ENCODE measurements around the gene ITIH5.

DNA sequence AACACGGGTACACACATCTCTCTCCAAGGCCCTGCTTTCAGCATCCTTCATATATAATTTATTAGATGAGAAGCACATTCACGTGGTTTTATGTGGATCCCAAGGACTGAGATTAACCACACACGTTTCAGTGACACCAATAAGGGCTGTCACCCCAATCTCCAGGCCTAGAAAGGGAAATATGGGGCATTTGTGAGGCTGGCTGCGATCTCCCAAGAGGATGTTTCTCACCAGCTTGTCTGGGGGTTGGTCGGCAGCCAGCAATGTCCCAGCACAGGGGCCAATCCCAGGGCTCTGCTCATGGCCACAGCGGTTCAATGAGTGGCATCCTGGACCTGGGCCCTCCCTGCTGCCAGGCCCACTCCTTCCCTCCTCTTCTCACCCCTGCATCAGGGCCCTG is 115.5 kb downstream of the ITIH5 start:
- TF ChIP-seq, protein P1, sequence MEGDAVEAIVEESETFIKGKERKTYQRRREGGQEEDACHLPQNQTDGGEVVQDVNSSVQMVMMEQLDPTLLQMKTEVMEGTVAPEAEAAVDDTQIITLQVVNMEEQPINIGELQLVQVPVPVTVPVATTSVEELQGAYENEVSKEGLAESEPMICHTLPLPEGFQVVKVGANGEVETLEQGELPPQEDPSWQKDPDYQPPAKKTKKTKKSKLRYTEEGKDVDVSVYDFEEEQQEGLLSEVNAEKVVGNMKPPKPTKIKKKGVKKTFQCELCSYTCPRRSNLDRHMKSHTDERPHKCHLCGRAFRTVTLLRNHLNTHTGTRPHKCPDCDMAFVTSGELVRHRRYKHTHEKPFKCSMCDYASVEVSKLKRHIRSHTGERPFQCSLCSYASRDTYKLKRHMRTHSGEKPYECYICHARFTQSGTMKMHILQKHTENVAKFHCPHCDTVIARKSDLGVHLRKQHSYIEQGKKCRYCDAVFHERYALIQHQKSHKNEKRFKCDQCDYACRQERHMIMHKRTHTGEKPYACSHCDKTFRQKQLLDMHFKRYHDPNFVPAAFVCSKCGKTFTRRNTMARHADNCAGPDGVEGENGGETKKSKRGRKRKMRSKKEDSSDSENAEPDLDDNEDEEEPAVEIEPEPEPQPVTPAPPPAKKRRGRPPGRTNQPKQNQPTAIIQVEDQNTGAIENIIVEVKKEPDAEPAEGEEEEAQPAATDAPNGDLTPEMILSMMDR (conservative IDR thresholded peaks at IDR 0.05 in 1 of 2, IDR thresholded peaks at IDR 0.05 in 1 of 2; ENCODE audit: low read depth in 1 of 2, low read length in 2 of 2): no peak
- TF ChIP-seq EZH2 (IDR thresholded peaks at IDR 0.05; ENCODE audit: low read length, missing control alignments): no peak

Measured in fibroblast of lung (primary cell).